HG03442 (cell line): Measurements from ENCODE around the gene GRIK1.

Experiments used
- ATAC-seq: cut with Tn5 transposase; IDR thresholded peaks from one replicate; pipeline ENCODE4 v1.9.1; 2021; ENCODE audit warnings: mild to moderate bottlenecking, moderate library complexity; ENCODE audit not compliant: unreplicated experiment

Gene GRIK1

GRCh38 chr21:29555601-29556000 lies 384.2 kb downstream of the GRIK1 start:
- no peak for ATAC-seq

DNA sequence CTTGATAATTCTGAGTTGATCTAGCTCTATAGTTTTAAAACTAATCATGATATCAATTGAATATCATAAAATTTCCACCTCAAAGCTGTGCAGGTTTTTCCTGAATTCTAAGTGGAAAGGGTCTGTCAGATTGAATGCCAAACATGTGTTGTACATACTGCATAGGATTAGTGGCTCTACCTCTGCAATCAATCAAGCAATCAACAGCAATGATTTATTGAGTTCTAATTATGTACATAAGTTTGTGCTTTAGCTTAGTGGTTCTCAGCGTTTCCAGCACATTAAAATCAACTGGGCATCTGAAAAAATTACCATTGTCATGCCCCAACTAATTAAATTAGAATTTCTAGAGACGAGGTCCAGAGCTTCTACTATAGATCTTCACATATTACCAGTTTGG lies 389.6 kb downstream of the GRIK1 start:
- ATAC-seq: no peak

GRCh38 chr21:29549614-29550013 lies 390.2 kb downstream of the GRIK1 start:
- ATAC-seq: no peak

GRCh38 chr21:29547998-29548397 lies 391.8 kb downstream of the GRIK1 start:
- no peak for ATAC-seq

- ATAC-seq: no peak
Measured at GRCh38 chr21:29546071-29546470, 393.7 kb downstream of the GRIK1 start.

GRCh38 chr21:29540289-29540688 lies 399.5 kb downstream of the GRIK1 start:
- no peak for ATAC-seq

DNA sequence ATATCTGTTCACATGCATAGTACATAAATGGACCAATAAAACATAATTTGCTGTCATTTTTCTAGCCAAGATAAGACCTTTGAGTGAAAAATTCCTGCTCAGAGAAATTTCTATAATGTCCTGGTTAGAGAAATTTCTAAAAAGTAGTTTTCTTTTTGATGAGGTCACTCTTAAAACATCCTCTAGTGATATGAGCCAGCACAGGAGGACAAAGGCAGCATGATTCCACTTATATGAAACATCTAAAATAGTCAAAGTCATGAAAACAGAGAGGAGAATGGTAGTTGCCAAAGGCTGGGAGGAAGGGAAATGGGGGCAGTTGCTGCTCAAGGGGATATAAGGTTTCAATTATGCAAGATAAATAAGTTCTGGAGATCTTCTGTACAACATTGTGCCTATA lies 401.7 kb downstream of the GRIK1 start:
- no peak for ATAC-seq

DNA sequence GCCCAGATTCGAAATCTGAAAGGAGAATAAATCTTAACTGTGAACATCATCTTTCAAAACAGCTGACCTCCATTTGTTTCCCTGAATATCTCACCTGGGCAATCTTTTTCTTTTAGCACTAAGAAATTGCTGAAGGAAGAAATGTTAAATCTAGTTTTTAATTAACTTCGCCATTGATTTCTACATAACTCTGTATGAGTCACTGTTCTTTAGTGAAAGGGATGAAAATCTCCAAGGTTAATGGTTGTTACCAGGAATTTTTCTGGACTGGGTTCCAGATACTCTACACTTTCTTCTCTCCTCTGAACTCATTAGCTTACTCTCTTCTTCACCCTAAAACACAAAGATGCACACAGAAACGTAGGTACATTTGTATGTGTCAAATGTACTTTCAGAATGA lies 405.3 kb downstream of the GRIK1 start:
- no peak for ATAC-seq

GRCh38 chr21:29529139-29529538 lies 410.7 kb downstream of the GRIK1 start:
- no peak for ATAC-seq

DNA sequence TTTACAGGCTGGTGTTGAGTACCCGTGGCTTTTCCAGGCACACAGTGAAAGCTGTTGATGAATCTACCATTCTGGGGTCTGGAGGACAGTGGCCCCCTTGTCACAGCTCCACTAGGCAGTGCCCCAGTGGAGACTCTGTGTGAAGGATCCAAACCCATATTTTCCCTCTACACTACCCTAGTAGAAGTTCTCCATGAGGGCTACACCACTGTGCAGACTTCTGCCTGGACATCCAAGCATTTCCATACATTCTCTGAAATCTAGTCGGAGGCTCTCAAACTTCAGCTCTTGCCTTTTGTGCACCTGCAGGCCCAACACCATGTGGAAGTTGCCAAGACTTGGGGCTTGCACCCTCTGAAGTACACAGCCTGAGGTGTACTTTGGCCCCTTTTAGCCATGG lies 413.3 kb downstream of the GRIK1 start:
- no peak for ATAC-seq

GRCh38 chr21:29524055-29524454 lies 415.7 kb downstream of the GRIK1 start:
- ATAC-seq: no peak

DNA sequence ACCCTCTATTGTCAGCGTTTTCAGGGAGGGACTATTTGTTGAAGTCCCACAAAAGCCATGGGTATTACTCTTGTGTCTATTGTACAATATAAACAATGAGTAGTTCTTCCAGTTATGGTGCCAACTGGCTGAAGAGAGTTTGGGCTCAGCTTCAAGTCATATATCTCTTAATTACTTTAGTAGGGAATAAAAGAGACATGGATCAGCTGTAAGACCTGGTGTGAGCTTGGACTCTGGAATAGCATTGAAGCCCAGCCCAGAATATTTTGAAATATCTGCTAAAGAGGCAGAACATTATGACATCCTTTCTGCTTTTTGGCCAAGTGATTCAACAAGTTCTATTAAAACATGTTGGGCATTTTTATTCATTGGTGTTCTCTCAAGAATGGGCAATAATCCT lies 416.1 kb downstream of the GRIK1 start:
- ATAC-seq: no peak

GRCh38 chr21:29521872-29522271 lies 417.9 kb downstream of the GRIK1 start:
- no peak for ATAC-seq

DNA sequence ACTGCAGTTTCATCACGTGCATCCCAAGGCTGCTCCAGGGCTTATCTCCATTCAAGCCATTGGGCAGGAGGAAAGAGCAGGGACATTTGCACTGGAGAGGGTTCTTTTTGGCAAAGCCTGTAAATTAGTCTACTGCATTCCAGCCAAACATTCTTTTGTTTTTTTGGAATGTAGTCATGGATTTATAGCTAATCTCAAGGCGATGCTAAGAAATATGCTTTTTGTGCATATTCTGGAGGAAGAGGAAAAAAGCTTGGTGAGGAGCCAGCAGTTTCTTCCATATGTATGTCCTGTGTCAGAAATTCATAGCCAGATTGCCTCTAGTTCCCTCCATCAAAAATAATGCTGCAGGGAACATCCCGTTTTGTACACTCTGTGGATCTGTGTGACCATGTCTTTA lies 419.6 kb downstream of the GRIK1 start:
- no peak for ATAC-seq

DNA sequence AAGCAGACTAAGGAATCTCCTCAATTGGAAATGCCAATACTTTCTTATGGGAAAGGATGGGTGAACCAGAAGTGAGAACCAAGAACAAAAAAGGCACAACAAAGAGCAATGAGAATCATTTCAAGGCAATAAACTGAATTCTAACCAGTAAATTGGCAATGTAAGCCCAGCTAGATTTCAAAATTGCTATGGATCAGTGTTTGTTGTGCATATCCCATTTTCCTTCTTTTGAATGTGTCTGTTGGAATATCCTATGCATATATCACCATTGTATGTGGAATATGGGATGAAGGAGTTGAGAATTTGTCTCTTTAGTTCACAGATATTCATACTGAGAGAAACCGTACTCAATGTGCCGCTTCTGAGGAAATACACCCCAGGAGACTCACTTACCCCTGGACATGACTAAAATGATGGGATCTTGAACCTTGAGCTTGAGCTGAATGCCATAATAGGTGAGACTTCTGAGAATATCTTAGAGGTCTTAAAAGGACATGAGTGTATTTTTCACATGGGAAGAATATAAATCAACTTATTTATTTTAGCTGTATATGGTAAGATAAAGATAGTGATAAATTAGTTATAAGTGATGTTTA lies 425.0 kb downstream of the GRIK1 start:
- no peak for ATAC-seq

GRCh38 chr21:29513535-29513934 lies 426.3 kb downstream of the GRIK1 start:
- no peak for ATAC-seq

GRCh38 chr21:29511096-29511495 lies 428.7 kb downstream of the GRIK1 start:
- ATAC-seq: no peak

- no peak for ATAC-seq
Measured at GRCh38 chr21:29509121-29509520, 430.7 kb downstream of the GRIK1 start.

DNA sequence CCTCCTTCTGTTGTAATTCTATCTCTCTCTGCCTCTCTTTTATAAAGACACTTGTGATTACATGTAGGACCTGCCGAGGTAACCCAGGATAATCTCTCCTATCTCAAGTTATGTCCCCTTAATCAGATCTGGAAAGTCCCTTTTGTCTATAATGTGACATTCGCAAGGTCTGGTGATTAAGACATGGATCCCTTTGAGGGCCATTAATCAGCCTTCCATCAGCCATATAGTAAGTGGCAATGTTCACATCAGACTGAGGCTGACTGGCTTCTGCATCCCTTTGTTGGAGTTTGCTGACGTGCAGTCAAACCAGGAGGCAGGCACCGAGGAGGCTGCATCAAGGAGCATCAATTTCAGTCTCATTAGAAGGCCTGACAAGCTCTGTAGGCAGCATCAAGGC lies 431.5 kb downstream of the GRIK1 start:
- ATAC-seq: no peak

- no peak for ATAC-seq
Measured at GRCh38 chr21:29506947-29507346, 432.8 kb downstream of the GRIK1 start.

DNA sequence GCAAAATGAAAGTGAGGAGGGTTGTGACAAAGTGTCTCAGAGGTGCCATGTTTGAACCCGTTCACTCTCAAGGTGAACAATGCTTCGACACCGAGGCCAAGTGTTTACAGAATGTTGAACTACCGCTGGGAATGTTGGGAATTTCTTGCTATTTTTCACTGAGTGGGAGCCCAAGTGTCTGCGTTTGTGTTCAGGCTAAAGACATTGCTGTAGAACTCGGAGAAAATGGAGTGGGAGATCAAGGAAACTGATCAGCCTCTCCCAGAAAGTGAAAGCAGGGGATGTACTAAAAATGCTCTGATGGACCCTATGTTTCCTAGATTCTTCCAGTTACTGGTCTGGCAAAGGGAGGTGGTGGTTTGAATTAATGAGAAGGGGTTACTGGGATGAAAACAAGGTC lies 433.6 kb downstream of the GRIK1 start:
- no peak for ATAC-seq

- no peak for ATAC-seq
Measured at GRCh38 chr21:29504751-29505321, 435.0 kb downstream of the GRIK1 start.

GRCh38 chr21:29501451-29501850 lies 438.3 kb downstream of the GRIK1 start:
- ATAC-seq: no peak
